GM18868 (cell line): ENCODE measurements around the gene DUSP22.

Source experiments
- ATAC-seq: cut with Tn5 transposase; IDR thresholded peaks from one replicate; pipeline ENCODE4 v1.9.1; 2021; ENCODE audit warnings: mild to moderate bottlenecking, moderate library complexity; ENCODE audit not compliant: unreplicated experiment

Gene DUSP22

GRCh38 chr6:336159-337114 is 44.1 kb downstream of the DUSP22 start:
- ATAC-seq: peak; percentile 44

DNA sequence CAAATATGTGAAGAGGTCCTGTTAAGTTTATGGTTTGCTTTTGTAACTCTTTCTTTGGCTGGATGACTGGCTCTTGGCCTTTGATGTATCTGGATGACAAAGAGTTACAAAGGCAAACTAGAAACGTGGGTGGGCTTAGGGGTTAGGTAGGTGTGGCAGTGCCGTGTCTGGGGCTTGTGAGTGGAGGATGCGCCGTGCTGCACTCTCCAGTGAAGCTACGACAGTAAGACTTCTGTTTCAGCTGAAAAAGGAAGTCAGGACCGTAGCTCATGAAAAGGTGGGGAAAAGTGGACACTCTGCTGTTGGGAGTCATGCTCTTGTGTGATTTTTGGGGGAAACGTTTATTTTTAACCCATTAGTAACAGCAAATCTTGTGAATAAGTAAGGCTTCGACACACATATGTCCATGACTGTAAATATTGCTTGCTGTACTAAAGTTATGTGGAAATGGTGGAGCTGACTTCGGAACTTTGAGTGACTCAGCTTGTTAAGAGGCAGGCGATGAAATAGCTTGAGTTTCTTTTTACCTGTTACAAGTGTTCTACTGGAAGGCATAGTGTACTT is 45.6 kb downstream of the DUSP22 start:
- ATAC-seq: no peak

- ATAC-seq: no peak
These were observed 46.6 kb downstream of the DUSP22 start for GRCh38 chr6:338815-339262.

GRCh38 chr6:339480-339879 is 47.2 kb downstream of the DUSP22 start:
- ATAC-seq: no peak

DNA sequence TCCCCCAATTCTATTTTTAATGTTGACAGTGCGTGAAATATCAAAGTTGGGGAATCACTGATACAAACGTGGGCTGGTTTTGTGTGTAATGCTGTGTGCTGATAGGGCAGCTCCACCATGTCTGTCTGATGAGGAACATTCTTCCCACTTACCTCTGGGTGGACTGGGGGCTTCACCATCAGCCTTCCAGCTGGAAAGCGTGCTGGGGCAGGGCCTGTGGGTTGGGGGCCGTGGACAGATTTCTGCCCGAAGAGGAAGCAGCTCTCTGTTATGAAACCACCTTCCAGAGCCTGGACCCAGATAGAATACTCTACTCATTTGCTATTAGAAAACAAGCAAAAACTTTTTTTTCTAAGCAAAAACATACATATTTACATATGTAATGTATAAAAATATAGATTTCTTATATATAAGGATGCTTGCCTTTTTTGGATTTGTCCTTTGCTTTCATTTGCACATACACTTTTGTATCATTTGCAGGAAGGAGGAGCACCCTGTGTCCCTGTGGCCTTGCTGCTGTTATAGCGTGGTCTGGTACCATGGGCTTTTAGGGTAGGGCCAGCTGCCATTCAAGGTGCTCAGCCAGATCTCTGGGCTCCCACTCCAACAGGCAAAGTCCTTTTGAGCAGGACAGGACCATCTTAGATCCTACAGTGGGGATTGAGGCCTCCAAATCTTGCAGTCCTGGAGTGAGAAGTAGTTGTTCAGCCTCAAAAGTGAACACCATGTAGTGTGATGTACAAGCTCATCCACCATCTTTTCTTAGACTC is 48.1 kb downstream of the DUSP22 start:
- ATAC-seq: no peak

DNA sequence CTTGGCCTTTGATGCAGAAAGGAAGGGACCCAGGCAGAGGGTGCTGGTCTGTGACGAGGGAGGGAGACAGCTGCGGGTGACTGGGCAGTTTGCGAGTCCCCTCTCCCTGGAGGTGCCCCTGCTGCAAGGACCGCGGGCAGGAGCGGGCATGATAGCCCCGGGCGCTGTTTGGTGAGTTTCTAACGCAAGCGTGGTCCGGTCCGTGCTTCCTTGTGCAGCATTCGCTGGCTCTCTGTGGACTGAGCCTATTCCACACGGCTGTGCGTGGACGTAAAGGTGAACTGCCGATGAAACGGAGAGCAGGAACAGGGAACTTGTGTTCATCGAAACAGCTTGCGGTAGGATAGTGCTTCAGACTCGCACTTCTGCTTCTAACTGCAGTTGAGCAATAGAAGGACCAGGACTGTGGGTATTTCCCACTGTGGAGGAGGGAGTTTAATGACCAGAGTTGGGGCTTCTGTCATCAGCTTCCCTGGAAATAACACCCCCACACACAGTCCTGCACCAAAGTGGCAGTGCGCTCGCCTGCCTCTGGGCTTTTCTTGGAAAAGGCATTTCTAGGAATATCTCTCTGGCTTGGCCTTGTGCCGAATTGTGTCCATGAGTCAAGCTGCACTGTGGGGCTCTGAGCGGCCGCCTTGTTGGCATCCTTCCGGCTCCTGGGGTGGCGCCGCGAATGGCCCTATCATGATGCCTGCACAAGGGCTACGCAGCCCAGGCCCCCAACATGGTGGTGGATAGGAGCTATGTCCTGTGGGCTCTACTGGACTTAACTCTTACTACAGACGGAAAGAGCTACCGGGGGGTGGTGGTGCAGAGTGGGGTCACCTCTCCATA is 48.9 kb downstream of the DUSP22 start:
- peak; percentile 48 for ATAC-seq

DNA sequence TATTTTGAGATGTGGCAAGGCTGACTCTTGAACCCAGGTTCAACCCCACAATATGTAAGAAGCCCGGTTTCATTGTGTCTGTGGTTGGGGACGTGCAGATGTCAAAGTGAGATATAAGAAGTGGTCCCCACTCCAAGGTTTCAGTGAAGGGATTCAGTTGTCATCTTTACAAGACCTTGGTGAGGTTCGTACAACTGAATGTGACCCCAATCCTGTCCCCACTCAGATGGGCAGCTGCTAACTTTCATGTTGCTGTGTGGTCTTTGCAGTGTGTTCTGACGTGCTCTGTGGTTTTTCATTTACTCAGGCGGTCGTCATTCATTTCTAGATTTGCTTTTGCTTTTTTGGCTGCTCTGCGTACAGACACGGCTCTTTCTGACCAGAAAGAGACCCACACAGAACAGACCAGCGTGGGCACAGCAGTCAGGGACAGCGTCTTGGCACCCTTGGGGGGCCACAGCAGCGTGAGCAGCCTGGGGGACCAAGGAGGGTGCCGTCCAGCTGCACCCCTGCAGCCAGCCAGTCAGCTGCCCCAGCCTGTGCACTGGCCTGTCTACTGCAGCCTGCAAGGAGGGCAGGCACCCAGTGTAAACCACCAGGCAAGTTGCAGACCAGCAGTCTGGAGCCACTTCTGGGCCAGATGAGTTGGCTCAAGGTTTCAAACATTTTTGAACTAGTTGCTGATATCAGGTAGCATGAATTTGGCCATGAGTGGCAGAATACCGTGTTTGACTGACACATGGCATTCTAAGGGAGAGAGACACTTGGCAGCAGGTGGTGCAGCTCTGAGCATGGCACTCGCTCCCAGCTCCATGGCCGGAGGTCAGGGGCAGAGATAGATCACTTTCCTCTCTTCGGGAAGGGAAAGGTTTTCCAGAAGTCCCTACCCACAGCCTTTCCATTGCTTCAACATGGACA is 49.9 kb downstream of the DUSP22 start:
- ATAC-seq: peak; percentile 59

DNA sequence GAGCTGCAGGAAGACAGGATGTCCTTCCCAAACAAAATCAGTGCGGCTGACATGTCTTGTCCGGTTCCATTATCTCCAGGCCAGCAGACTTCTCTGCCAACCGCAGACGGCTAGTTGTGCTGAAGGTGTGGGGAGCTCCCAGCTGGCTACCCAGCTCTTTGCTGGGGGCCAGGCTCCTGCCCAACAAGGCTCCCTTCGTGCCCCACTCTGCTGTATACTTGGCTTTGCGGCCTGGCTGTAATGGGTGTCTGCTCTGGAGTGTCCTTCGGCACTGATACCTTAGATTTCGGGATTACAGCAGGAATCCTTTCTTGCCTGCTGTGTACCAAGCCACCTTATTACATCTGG is 50.5 kb downstream of the DUSP22 start:
- ATAC-seq: no peak

DNA sequence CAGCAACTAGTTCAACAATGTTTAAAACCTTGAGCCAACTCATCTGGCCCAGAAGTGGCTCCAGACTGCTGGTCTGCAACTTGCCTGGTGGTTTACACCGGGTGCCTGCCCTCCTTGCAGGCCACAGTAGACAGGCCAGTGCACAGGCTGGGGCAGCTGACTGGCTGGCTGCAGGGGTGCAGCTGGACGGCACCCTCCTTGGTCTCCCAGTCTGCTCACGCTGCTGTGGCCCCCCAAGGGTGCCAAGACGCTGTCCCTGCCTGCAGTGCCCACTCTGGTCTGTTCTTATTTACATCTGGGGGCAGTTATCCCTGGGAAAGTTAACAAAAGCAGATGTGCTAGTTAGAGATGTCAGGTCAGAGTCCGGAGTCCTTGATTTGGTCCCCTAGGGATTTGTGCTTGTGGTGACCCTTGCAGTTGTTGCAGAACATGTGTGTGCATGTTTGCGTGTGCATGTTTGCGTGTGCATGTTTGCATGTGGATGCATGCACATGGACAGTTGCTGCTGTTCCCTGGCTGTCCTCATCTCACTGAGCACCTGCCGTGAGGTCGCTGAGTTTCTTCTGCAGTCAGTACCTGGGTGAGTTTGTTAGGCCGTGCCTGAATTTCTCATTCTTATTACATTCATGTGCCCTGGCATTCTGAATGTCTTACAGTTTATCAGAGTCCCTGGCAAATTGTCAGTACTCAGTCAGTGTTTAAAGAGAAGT is 51.1 kb downstream of the DUSP22 start:
- no peak for ATAC-seq

DNA sequence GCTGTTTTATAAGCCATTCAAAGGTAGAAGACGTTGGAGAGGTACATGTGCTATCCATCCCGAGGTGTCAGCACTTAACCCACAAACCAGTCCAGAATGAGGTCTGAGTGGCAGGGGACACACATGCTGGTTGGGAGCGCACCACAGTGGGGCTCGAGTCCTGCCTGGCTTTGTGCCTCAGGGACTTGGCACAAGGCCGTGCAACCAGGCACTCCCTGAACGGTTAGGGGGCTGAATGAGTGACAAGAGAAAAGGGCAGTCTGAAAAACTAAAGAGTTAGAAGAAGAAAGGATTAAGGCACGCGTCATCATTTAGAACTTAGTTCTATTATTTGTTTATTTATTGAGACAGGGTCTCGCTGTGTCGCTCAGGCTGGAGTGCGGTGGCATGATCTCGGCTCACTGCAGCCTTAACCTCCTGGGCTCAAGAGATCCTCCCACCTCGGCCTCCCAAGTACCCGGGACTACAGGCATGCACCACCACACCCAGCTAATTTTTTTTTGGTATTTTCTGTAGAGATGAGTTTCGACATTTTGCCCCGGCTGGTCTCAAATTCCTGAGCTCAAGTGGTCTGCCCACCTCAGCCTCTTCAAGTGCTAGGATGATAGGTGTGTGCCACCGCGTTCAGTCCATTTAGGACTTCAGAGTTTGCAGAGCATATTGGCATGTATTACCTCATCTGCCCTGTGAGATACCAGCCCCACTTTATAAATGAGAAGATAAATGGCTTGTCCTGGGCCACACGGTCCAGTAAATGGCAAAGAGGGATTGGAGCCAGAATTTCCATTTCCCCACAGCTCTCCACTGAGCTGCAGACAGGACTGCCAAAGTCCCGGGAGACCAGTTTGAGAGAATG is 51.9 kb downstream of the DUSP22 start:
- ATAC-seq: no peak

DNA sequence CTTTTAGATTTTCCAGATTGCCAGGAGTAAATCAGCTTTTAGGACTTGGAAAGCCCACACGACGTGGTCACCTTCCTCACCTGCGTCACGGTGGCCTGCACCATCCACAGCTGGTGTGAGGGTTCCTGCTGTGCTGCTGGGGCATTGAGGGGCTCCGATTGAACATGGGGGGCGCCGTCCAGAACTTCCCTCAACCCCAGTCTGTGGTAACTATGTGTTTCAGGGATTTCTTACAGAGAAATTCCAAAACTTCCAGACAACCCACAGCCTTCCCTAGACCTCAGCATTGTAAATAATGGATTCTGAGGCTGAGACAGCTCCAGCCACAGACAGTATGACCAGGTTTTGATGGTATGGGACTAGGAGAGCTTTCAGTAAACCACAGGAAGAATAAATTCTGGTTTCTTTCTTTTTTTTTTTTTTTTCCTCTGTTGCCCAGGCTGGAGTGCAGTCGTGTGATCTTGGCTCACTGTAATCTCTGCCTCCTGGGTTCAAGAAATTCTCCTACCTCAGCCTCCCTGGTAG is 52.6 kb downstream of the DUSP22 start:
- ATAC-seq: no peak

GRCh38 chr6:345747-346385 is 53.6 kb downstream of the DUSP22 start:
- ATAC-seq: no peak

GRCh38 chr6:346386-347030 is 54.2 kb downstream of the DUSP22 start:
- ATAC-seq: no peak

DNA sequence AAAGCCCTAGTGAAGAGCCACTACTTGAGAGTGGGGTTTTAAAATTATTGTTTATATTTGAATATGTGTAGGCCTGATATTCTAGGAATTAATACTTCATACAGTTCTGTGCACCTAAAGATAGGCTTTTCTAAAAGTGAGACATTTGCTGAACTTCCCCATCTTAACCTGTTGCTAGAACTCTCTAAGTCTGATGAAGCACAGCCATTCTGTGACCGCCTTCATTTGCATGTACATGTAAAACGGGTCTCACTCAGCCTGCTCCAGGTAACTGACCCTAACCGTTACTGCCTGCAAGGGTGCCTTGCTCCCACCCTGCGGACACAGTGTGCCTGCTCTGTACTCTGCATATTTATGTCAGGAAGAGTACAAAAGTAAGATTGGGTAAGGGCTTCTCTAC is 54.9 kb downstream of the DUSP22 start:
- peak; percentile 88 for ATAC-seq

GRCh38 chr6:347951-348859 is 55.9 kb downstream of the DUSP22 start:
- no peak for ATAC-seq

DNA sequence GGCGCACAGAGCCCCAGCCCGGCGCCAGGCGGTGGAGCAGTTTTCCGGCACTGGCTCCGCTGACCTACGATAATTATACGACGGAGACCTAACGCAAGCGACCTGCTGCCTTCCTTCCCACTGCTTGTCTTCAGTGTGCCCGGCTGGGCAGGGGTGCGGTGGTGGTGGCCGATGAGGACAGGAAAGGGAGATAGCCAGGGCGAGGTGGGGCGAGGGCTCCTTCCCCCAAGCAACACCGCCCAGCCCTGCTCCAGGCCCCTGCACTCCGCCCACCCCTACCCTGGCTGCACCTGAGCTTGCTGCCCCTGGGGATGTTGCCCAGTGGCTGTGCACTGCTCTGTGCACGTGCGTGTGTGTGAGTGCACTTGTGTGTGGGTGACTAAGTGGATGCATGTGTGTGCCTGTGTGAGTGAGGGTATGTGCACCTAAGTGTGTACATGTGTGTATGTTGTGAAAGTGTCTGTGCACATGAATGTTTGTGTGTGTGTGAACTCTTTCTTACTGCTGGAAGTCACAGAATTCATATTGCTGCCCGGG is 56.6 kb downstream of the DUSP22 start:
- ATAC-seq: no peak
